CD4-positive, alpha-beta T cell treated with Interleukin-6 at 100 ng/mL for 8 hours (primary cell): ENCODE measurements around the gene B3GNT3.

ENCODE experiments used
- DNase-seq: peaks from one replicate; pipeline ENCODE4 v3.0.0-alpha.2; 2020; ENCODE audit warnings: mixed read lengths, low spot score

The B3GNT3 gene

GRCh38 chr19:17834350-17835181 lies 39.6 kb downstream of the B3GNT3 start:
- DNase-seq, result no peak

DNA sequence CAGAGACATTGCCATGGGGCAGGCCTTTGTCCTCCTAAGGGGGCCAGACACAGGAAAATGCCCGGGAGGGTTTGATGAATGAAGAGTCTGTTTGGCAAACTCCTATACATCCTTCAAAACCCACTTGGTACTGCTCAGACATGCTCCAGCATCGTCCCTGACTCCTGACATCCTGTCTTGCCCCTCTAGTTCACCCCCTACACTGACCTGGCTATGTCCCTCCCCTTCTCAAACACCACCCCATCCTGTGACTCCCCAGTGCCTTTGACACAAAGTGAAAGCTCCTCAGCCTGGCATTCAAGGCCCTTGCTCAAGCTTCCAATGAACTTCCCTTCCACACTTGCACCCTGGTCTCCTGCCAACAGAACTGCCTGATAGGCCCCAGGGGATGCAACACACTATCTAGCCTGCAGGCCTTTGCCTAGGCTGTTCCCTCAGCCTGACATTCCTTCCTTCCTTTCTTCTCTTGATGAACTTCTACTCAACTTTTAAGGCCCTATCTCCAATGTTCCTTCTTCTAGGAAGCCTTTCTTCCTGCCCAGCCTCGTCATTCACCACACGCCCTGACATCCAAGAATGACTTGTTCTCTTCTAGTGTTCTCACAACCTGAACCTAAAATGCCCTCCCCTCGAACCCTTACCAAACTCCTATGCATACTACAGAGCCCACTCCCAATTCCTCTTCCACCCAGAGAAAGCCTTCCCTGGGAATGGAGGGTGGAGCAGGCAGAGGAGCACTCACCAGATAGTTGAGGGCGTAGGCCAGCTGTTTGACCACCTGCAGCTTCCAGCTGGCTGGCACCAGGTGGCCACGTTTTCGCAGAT lies 40.5 kb downstream of the B3GNT3 start:
- no peak for DNase-seq

GRCh38 chr19:17836530-17836929 lies 41.6 kb downstream of the B3GNT3 start:
- no peak for DNase-seq

- no peak for DNase-seq
Observed at GRCh38 chr19:17837972-17838371, 43.0 kb downstream of the B3GNT3 start.

GRCh38 chr19:17840019-17840418 lies 45.1 kb downstream of the B3GNT3 start:
- no peak for DNase-seq

DNA sequence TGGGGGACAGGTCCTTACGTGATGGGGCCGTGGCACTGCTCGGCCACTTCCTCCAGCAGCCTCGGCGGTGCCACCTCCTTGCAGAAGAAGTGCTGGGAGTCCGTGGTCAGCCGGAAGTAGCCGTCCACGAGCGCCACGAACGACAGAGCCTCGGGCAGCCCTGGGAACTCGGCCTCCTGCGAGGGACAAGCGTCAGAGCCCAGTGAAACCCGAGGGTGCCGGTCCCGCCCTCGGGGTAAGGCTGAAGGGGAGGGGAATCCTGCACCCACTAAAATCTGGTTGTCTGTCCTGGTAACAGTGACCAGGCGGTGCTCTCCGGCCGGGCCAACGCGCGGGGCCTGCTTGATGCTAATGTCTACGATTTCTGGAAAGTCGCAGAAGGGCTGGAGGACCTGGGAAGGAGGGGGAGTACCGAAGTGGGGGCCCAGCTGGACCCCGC lies 46.5 kb downstream of the B3GNT3 start:
- DNase-seq, result no peak

DNA sequence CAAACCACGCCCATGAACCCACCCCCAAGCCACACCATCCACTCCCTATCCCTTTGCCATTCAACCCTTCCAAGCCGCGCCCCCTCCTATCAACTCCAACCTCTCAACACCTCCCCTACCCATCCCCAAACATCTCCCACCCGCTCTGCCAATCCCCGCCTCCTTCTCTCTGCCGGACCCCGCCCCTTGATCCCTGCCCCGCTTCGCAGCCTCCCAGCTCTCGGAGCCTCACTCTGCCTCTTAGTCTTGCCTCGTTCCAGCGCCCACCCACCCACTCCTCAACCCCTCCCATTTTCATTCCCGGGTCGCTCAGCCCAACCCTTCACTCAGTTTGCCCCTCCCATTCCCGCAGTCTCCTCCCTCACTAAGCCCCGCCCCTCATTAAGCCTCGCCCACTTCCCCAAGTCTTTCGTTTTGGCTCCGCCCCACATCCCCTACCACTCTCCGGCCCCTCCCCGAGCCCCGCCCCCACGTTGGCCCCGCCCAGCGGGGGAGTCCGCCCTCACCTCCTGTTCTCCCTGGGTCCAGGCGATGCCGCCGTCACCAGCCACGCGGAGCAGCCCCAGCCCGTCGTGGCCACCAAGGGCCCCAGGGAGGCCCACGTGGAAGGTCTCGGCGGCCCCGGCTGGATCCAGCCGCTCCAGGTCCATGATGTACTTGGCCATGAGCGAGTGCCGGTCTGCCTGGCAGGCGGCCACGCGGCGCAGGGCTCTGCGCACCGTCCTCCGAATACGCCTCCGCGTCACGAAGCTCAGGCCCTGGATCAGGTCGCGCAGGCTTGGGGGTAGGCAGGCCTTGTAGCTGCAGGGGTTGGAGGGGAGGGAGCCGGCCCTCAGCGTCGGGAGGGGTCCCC lies 47.1 kb downstream of the B3GNT3 start:
- DNase-seq, result peak; percentile 19

- no peak for DNase-seq
Observed at GRCh38 chr19:17842663-17843291, 47.8 kb downstream of the B3GNT3 start.

- DNase-seq, result no peak
Observed at GRCh38 chr19:17843292-17843827, 48.4 kb downstream of the B3GNT3 start.

DNA sequence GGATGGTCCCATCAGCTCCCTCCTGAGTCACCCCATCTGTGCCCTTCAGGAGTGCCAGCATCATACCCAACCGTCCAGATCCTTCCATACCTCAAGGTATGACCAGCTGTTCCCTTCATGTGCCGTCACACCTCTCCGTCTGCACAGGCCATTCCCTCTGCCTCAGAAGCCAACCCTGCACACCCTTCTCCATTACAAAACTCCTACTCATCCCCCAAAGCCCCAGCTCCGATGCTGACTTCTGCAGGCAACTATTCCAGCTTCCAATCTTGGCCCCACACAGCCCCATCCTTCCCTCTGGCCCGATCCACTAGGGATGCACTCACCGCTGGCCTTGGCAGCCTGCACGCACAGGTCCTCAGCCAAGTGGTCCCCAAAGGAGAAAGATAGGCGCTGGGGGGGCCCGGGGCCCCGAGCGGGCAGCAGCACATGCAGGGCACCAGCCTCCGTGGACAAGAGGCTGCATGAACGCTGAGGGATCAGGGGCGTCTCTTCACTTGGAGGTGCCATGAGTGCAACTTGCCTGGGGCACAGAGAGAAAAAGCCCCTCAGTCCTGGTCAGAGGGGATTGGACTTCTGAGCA lies 49.1 kb downstream of the B3GNT3 start:
- no peak for DNase-seq

- DNase-seq, result peak; percentile 63
Observed at GRCh38 chr19:17846146-17846545, 51.2 kb downstream of the B3GNT3 start.

GRCh38 chr19:17847538-17848366 lies 52.8 kb downstream of the B3GNT3 start, which contains the start of gene JAK3:
TSS of gene JAK3 (minus strand) at chr19:17847982. CDS start at chr19:17844417, 3,565 bp downstream.
- peak; percentile 89 for DNase-seq

DNA sequence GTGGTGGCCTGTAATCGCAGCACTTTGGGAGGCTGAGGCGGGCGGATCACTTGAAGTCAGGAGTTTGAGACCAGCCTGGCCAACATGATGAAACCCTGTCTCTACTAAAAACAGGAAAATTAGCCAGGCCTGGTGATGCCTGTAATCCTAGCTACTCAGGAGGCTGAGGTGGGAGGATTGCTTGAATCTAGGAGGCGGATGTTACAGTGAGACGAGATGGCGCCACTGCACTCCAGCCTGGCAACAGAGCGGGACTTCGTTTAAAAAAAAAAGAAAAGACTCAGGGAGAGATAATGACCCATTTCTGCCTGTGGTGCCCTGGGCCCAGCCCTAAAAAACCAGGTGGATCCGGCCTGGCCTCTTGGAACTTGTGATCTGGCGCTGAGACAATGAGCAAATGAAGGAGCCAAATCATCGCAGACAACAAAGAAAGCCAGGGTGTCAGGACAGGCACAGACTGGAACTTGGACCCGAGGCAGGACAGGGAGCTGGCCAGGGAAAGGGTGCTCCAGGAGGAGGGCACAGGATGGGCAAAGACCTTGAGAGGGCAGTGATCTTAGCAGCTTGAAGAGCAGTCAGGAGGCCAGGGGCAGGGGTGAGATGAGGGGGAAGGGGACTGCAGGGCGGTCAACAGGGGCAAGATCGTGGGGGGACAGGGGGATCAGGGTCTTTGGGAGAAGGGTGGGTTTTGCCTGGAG lies 53.8 kb downstream of the B3GNT3 start:
- no peak for DNase-seq

DNA sequence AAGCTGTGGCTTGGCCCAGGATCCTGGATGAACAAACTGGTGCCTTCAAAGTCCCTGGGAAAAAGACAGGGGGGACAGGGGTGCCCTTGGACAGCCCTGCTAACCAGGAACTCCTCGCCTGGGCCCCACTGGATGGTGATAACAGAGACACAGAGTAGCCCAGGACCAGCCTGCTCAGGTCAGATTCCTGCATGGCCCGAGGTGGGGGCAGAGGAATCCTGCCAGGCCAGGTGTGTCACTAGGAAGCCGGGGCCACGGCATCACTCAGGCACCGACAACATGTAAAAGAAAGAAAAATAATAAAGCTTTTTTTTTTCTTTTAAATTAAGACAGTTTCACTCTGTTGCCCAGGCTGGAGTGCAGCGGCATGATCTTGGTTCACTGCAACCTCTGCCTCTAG lies 59.1 kb downstream of the B3GNT3 start:
- no peak for DNase-seq

DNA sequence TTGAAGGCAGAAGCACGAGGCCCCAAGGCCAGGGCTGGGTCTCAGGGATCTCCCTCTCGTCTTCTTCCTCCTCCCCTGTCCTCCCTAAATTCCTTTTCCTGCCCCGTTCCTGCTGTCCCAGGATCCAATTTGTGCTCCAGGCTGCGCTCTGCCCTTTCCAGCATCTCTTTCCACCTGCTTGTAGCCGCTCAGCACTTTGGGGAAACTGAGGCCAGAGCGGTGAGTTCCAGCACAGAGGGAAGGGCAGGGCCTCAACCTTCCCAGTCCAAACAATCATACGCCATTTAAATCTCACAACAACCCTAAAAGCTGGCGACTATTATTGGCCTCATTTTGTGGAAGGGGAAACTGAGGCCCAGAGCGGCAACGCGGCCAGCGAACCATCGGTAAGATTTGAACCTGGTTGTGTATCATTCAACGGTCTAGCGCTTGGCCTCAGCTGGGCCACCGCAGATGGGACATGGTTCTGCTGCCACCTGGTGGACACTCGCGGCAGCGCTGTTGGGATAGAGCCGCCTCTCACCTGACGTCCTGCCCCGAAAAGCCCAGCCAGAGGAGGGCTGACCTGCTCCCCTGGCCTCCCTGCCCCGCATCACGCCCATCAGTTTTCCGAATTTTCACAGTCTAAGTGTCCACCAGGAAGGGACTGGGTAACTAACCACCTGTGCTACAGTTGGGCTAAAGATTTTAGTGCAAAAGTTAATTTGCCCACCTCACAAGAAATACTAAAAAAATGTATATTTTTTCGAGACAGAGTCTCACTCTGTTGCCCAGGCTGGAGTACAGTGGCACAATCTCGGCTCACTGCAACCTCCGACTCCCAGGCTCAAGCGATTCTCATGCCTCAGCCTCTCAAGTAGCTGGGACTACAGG lies 60.6 kb downstream of the B3GNT3 start:
- peak; percentile 86 for DNase-seq

DNA sequence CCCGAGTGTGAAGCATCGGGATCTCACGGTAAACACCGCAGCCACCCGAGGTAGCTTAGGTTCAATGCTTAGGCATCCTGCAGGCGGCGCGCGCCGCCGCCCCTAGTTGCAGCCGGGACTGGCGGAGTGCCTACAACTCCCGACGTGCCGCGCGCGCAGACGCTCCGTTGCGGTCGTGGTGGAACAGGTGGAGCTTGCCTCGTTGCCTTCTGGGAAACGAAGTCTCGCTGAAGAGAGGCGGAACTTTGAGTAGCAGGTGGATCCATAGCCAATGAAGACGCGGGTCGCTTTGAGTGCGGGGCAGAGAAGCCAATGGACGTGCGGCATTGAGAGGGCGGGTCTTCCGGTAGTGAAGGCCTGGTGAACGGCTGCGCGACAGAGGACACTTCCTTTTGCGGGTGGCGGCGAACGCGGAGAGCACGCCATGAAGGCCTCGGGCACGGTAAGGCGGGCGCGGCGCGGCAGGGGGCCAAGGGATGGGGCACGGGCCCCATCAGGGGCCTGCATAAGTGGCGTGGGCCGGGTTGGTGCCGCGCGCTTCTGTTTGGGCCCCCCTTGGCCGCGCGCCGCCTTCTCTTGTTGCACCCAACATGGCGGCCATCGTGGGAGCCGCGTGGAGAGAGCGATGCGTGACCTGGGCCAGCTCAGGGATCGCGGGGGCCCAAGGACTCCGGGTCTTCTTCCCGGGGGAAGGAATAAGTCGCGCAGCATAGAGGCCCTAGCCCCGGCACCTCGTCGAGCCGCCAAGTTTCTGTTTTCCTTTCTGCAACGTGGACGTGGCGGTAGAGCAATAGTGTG lies 64.8 kb downstream of the B3GNT3 start, which contains the start of gene RPL18A:
TSS of gene RPL18A (plus strand) at position 378 of the 798 bp plus-strand sequence. CDS start at position 425, 47 bp downstream.
- peak; percentile 100 for DNase-seq

- no peak for DNase-seq
Observed at GRCh38 chr19:17860331-17860992, 65.5 kb downstream of the B3GNT3 start.
